Uterus (tissue), 4 donors: ENCODE data around the gene OBP2A. TPM values are rescaled to one million over a fixed set of nuclear protein-coding genes. Genes with fewer than 3 reads are reported as not detected.
A peak's percentile ranks its signal among the peaks of the same experiment; 100 is the strongest.

Experiments
- DNase-seq, 2 donors: peaks; one replicate each; pipeline ENCODE4 v3.0.0-alpha.2; 2019 to 2020
- H3K27ac ChIP-seq, 2 donors: fragments of 200-600 bp; sonication (generic); 1 replicate in 1 of 2; 2 replicates in 1 of 2; pipeline ENCODE4 v1.5.1; 2016 to 2018
- H3K27me3 ChIP-seq, 2 donors: fragments of 200-600 bp; sonication (generic); one replicate each; pipeline ENCODE4 v1.5.1; 2018 to 2019; ENCODE audit warnings: control low read depth in 1 of 2
- H3K36me3 ChIP-seq, 2 donors: fragments of 200-600 bp; sonication (generic); one replicate each; pipeline ENCODE4 v1.5.1; 2019; ENCODE audit warnings: control low read depth in 1 of 2
- H3K4me1 ChIP-seq, 2 donors: fragments of 200-600 bp; sonication (generic); one replicate each; pipeline ENCODE4 v1.5.1; 2018 to 2019; ENCODE audit warnings: control low read depth in 1 of 2
- H3K4me3 ChIP-seq, 2 donors: fragments of 200-600 bp; sonication (generic); 1 replicate in 1 of 2; 2 replicates in 1 of 2; pipeline ENCODE4 v1.5.1; 2018 to 2019; ENCODE audit warnings: mild to moderate bottlenecking in 1 of 2
- H3K9me3 ChIP-seq, 2 donors: fragments of 200-600 bp; sonication (generic); one replicate each; pipeline ENCODE4 v1.5.1; 2019; ENCODE audit warnings: control low read depth in 1 of 2
- CTCF ChIP-seq, 4 experiments: fragments of 200-600 bp in 2 of 4; fragments of 450-650 bp in 2 of 4; sonication (generic) in 2 of 4; IDR thresholded peaks; one replicate each; pipeline ENCODE4 v1.5.1; 2016 to 2019; ENCODE audit warnings: antibody characterized with exemption in 4 of 4, mild to moderate bottlenecking in 2 of 4, moderate library complexity in 1 of 4
- POLR2A ChIP-seq, 2 donors: fragments of 450-650 bp; IDR thresholded peaks; one replicate each; pipeline ENCODE4 v1.6.1; 2016; ENCODE audit warnings: antibody characterized with exemption in 2 of 2, mild to moderate bottlenecking in 1 of 2, moderate library complexity in 1 of 2
- intact Hi-C: fragments of 100-400 bp; cut with DNase I; formaldehyde crosslinking; loops from one replicate; pipeline ENCODE4 v1.15.1; 2023; ENCODE audit warnings: low total_unique reads
- total RNA-seq, 4 donors: library from RNA; depleted of rRNA in 3 of 4; stranded (reverse); fragments of >200 nt in 3 of 4; gene quantifications; one replicate each; pipeline versions ENCODE4 v1.1.0 to v1.2.4, GENCODE V29; 2014 to 2023
- donor health status: DM: yes; HTN: yes; CAD: no.

Gene OBP2A
- total RNA-seq, 4 donors from 2014 or later: not detected

GRCh38 chr9:135504262-135505243, 41.4 kb upstream of the OBP2A start:
- peaks cover 2 to 16% of the 10 kb centered on the region in 2 donors for H3K4me1 ChIP-seq
- intact Hi-C loops: no loop called here
- DNase-seq: peak; percentile 37 to 40
- no peaks in the 10 kb centered on the region for H3K36me3 ChIP-seq
- H3K9me3 ChIP-seq: no peaks in the 10 kb centered on the region
- H3K27ac ChIP-seq: no peak overlapping the region
- TF ChIP-seq POLR2A (IDR thresholded peaks at IDR 0.05) (no peak), CTCF (IDR thresholded peaks at IDR 0.05) (peak; percentile 29 to 59 (median 46))
- H3K4me3 ChIP-seq: no peak overlapping the region
- H3K27me3 ChIP-seq: no peaks in the 10 kb centered on the region

GRCh38 chr9:135505406-135506187, 40.3 kb upstream of the OBP2A start:
- Histone ChIP-seq H3K27me3 (no peaks in the 10 kb centered on the region), H3K27ac (no peak overlapping the region), H3K4me3 (no peak overlapping the region), H3K4me1 (peaks cover 2 to 16% of the 10 kb centered on the region in 2 donors), H3K36me3 (no peaks in the 10 kb centered on the region), H3K9me3 (no peaks in the 10 kb centered on the region)
- intact Hi-C loops: no loop called here
- peak in 1 of 2 donors; percentile 12 for TF ChIP-seq POLR2A (IDR thresholded peaks at IDR 0.05)
- no peak for TF ChIP-seq CTCF (IDR thresholded peaks at IDR 0.05)
- no peak for DNase-seq

GRCh38 chr9:135506327-135507103, 39.4 kb upstream of the OBP2A start:
- DNase-seq: no peak
- H3K4me1 ChIP-seq: peaks cover 2 to 10% of the 10 kb centered on the region in 2 donors
- H3K27ac ChIP-seq: no peak overlapping the region
- H3K27me3 ChIP-seq: no peaks in the 10 kb centered on the region
- H3K4me3 ChIP-seq: no peak overlapping the region
- intact Hi-C loops: no loop called here
- no peak for TF ChIP-seq POLR2A (IDR thresholded peaks at IDR 0.05)
- no peak for TF ChIP-seq CTCF (IDR thresholded peaks at IDR 0.05)
- H3K9me3 ChIP-seq: no peaks in the 10 kb centered on the region
- no peaks in the 10 kb centered on the region for H3K36me3 ChIP-seq

- intact Hi-C loops: no loop called here
- no peaks in the 10 kb centered on the region for H3K9me3 ChIP-seq
- H3K27me3 ChIP-seq: no peaks in the 10 kb centered on the region
- no peak overlapping the region for H3K4me3 ChIP-seq
- TF ChIP-seq CTCF (IDR thresholded peaks at IDR 0.05): no peak
- TF ChIP-seq POLR2A (IDR thresholded peaks at IDR 0.05): no peak
- H3K4me1 ChIP-seq: peaks cover 0 to 2% of the 10 kb centered on the region in 2 donors
- H3K36me3 ChIP-seq: no peaks in the 10 kb centered on the region
- H3K27ac ChIP-seq: no peak overlapping the region
- DNase-seq: no peak
Observed at GRCh38 chr9:135507104-135508035, 38.6 kb upstream of the OBP2A start.
